OCI-LY3 (cell line): ENCODE results near the gene MPO.

ENCODE experiments used
- H2AFZ ChIP-seq: fragments of 200-600, 300-600 bp; shearing (Covaris generic); 2 replicates; pipeline ENCODE4 v1.6.0; 2014; ENCODE audit warnings: antibody characterized with exemption, low read depth, low read length
- H3K27ac ChIP-seq: fragments of 200-600, 300-600 bp; sonication (generic); 2 replicates; pipeline ENCODE4 v1.5.1; 2014; ENCODE audit warnings: mild to moderate bottlenecking, low read length, moderate library complexity, mixed read lengths
- H3K27me3 ChIP-seq: fragments of 200-600, 300-600 bp; sonication (generic); 2 replicates; pipeline ENCODE4 v1.6.1; 2014; ENCODE audit warnings: low read depth, low read length, mixed read lengths
- H3K36me3 ChIP-seq: fragments of 200-600, 300-600 bp; sonication (generic); replicated peaks from 2 replicates; pipeline ENCODE3; 2014; ENCODE audit warnings: low read depth, low read length, mixed read lengths
- H3K4me1 ChIP-seq: fragments of 300-600, 200-600 bp; sonication (generic); 2 replicates; pipeline ENCODE4 v1.6.1; 2014; ENCODE audit warnings: low read length, mixed read lengths
- H3K4me2 ChIP-seq: fragments of 200-600, 300-600 bp; sonication (generic); 2 replicates; pipeline ENCODE4 v1.6.1; 2014; ENCODE audit warnings: low read length, mixed read lengths
- H3K4me3 ChIP-seq: fragments of 300-600, 200-600 bp; sonication (generic); 2 replicates; pipeline ENCODE4 v1.5.1; 2014; ENCODE audit warnings: antibody characterized with exemption, mild to moderate bottlenecking, low read length, moderate library complexity
- H3K79me2 ChIP-seq: fragments of 300-600, 200-600 bp; shearing (Covaris generic); 2 replicates; pipeline ENCODE4 v1.6.1; 2014; ENCODE audit warnings: mild to moderate bottlenecking, low read length, mixed read lengths
- H3K9ac ChIP-seq: fragments of 300-600, 200-600 bp; shearing (Covaris generic); 2 replicates; pipeline ENCODE4 v1.6.0; 2014; ENCODE audit warnings: mild to moderate bottlenecking, low read length, moderate library complexity
- H3K9me3 ChIP-seq: fragments of 200-600, 300-600 bp; shearing (Covaris generic); 2 replicates; pipeline ENCODE4 v1.6.1; 2014; ENCODE audit warnings: low read length, mixed read lengths; ENCODE audit not compliant: insufficient read depth
- H4K20me1 ChIP-seq: fragments of 200-600, 300-600 bp; sonication (generic); 2 replicates; pipeline ENCODE4 v1.6.1; 2016; ENCODE audit warnings: low read length, mixed read lengths; ENCODE audit not compliant: insufficient read depth
- CTCF ChIP-seq: fragments of 200-600, 300-600 bp; sonication (generic); IDR thresholded peaks from 2 replicates; pipeline ENCODE4 v1.5.1; 2014; ENCODE audit warnings: antibody characterized with exemption, low read length, low read depth
- EZH2phosphoT487 ChIP-seq: fragments of 200-600 bp; shearing (Covaris generic); IDR thresholded peaks from 2 replicates; pipeline ENCODE4 v1.6.1; 2018; ENCODE audit warnings: antibody characterized with exemption, mixed run types, low read depth

The MPO gene

GRCh38 chr17:58233543-58233942 lies 47.2 kb downstream of the MPO start:
- Histone ChIP-seq H3K27ac (no peak overlapping the region), H2AFZ (no peak overlapping the region), H3K79me2 (no peaks in the 10 kb centered on the region), H3K27me3 (peaks cover 59% of the 10 kb centered on the region), H3K9ac (no peak overlapping the region), H3K36me3 (no peaks in the 10 kb centered on the region), H3K4me1 (peaks cover 16% of the 10 kb centered on the region), H3K4me3 (no peak overlapping the region), H3K9me3 (no peaks in the 10 kb centered on the region), H4K20me1 (no peaks in the 10 kb centered on the region; the same call in 1 of the 2 replicates), H3K4me2 (peak overlapping the region; percentile 29)
- no peak for TF ChIP-seq CTCF

- Histone ChIP-seq H3K4me2 (peak overlapping the region; percentile 29), H4K20me1 (no peaks in the 10 kb centered on the region; the same call in 1 of the 2 replicates), H3K9ac (no peak overlapping the region), H3K79me2 (no peaks in the 10 kb centered on the region), H3K9me3 (no peaks in the 10 kb centered on the region), H3K36me3 (no peaks in the 10 kb centered on the region), H3K27me3 (peaks cover 53% of the 10 kb centered on the region), H3K27ac (no peak overlapping the region), H3K4me1 (peaks cover 16% of the 10 kb centered on the region), H2AFZ (no peak overlapping the region), H3K4me3 (no peak overlapping the region)
- TF ChIP-seq CTCF = no peak
- no peak for TF ChIP-seq EZH2phosphoT487
These were observed 48.0 kb downstream of the MPO start for GRCh38 chr17:58232707-58233156.

- Histone ChIP-seq H3K4me3 (no peak overlapping the region), H3K27me3 (peaks cover 45% of the 10 kb centered on the region)
These were observed 49.1 kb downstream of the MPO start for GRCh38 chr17:58231641-58232040.

GRCh38 chr17:58229881-58230280 lies 50.9 kb downstream of the MPO start:
- TF ChIP-seq CTCF = no peak
- no peak for TF ChIP-seq EZH2phosphoT487
- no peaks in the 10 kb centered on the region for H3K79me2 ChIP-seq
- H2AFZ ChIP-seq = no peak overlapping the region
- H3K27ac ChIP-seq = no peak overlapping the region
- H3K27me3 ChIP-seq = peaks cover 28% of the 10 kb centered on the region
- H3K9me3 ChIP-seq = no peaks in the 10 kb centered on the region
- no peak overlapping the region for H3K4me3 ChIP-seq
- H3K36me3 ChIP-seq = no peaks in the 10 kb centered on the region
- H3K9ac ChIP-seq = no peak overlapping the region
- no peak overlapping the region for H3K4me2 ChIP-seq
- H4K20me1 ChIP-seq = no peaks in the 10 kb centered on the region; the same call in 1 of the 2 replicates
- H3K4me1 ChIP-seq = peaks cover 16% of the 10 kb centered on the region

More at GRCh38 chr17:58231641-58232040, 49.1 kb downstream of the MPO start:
- no peaks in the 10 kb centered on the region for H3K36me3 ChIP-seq
- H3K9ac ChIP-seq = no peak overlapping the region
- no peak overlapping the region for H3K27ac ChIP-seq
- H3K9me3 ChIP-seq = no peaks in the 10 kb centered on the region
- H3K4me1 ChIP-seq = peaks cover 16% of the 10 kb centered on the region
- TF ChIP-seq EZH2phosphoT487 (no peak), CTCF (no peak)
- no peaks in the 10 kb centered on the region; the same call in 1 of the 2 replicates for H4K20me1 ChIP-seq
- no peak overlapping the region for H2AFZ ChIP-seq
- H3K79me2 ChIP-seq = no peaks in the 10 kb centered on the region
- H3K4me2 ChIP-seq = no peak overlapping the region
